Urinary bladder (tissue), 4 donors: ENCODE data around the gene SYNJ1. TPM values are rescaled to one million over a fixed set of nuclear protein-coding genes. Genes with fewer than 3 reads are reported as not detected.
"Not testable (repeated sequence)": the region's sequence is repeated elsewhere in the genome, so short reads cannot be mapped to it uniquely, and the experiment has no call there.

Experiments used
- DNase-seq: peaks from one replicate; pipeline ENCODE4 v3.0.0-alpha.2; 2015; ENCODE audit errors: extremely low spot score
- H3K27ac ChIP-seq: one replicate; pipeline ENCODE4 v1.5.1; 2013; ENCODE audit warnings: low read depth, mild to moderate bottlenecking, moderate library complexity
- H3K36me3 ChIP-seq: one replicate; pipeline ENCODE4 v1.6.1; 2013; ENCODE audit warnings: mild to moderate bottlenecking, moderate library complexity; ENCODE audit not compliant: insufficient read depth
- H3K4me1 ChIP-seq: one replicate; pipeline ENCODE4 v1.6.1; 2013; ENCODE audit warnings: mild to moderate bottlenecking, moderate library complexity; ENCODE audit not compliant: insufficient read depth
- H3K4me3 ChIP-seq: one replicate; pipeline ENCODE4 v1.5.1; 2013; ENCODE audit warnings: low read depth, low read length
- WGBS: extraction: QIAGEN DNeasy Blood & Tissue Kit; methylation state at CpG from one replicate; pipeline ENCODE4 v1.1.7; 2013; 5-methylcytosine and 5-hydroxymethylcytosine counted together
- polyA plus RNA-seq: library from polyadenylated mRNA; stranded (reverse); fragments of 200-250 nt; gene quantifications from one replicate; pipeline ENCODE4 v1.2.3, GENCODE V29; 2013
- total RNA-seq: library from RNA; depleted of rRNA; stranded (reverse); fragments of >200 nt; gene quantifications from one replicate; pipeline ENCODE4 v1.2.3, GENCODE V29; 2014
- donor health status: healthy with polysubstance abuse.
- donor health status: healthy.

SYNJ1 gene
- total and polyA plus RNA-seq, 2 donors: 7.3 to 11.1 TPM

DNA sequence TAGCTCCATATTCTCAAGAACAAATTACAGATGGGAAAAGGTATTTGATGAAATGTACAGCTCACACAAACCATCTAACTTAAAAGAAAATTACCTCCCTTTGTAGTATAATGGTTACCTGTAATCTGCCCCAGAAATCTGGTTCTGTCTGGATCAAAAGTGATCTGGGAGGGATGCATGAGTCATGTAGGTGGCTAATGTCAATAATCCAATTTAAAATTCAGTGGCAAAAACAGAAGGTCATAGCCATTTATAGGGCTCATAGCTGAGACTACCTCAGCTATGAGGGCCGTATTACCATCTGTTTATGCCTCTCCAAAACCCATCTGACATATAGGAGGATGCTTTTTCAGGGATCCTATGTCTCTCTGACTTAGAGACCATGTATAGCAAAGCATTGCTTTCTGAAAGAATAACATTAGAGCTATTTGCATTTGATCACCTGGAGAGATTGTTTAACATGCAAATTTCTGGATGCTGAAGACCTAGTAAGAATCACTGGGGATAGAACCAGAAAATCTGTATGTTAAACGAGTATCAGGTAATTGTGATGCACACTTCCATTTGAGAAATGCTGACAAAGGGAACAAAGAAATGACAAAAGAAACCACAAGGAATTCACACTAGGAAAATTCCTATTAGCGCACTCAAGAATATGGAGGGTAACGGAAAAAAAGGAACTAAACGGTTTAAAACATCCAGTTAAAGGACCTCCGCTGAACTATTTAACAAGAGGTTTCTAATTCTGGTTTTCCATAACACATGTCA is 26.2 kb upstream of the SYNJ1 start:
- H3K4me1 ChIP-seq: peaks cover 1% of the 10 kb centered on the region
- H3K27ac ChIP-seq: no peak overlapping the region
- no peak for DNase-seq
- 91% methylated on average over 6 of the region's 6 CpGs for WGBS
- H3K4me3 ChIP-seq: no peak overlapping the region
- no peaks in the 10 kb centered on the region for H3K36me3 ChIP-seq

DNA sequence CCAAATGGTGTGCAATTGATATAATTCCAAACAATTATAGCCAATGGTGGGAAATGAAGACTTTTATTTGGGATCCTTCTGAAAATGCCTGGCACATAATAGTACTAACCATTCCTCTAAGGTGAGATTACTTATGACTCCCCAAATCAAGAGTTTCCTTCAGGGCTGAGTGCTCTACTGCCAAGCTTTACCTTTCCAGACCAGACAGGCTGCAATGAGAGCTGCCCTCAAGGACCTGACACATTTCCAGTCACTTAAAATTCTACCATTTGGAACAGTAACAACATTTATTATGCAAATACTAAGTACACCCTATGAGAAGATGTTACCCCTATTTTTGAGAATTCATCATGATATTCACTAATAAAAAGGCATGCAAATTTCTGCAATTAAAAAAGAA is 22.6 kb upstream of the SYNJ1 start:
- no peak overlapping the region for H3K27ac ChIP-seq
- peaks cover 1% of the 10 kb centered on the region for H3K4me1 ChIP-seq
- no peak for DNase-seq
- no peak overlapping the region for H3K4me3 ChIP-seq
- H3K36me3 ChIP-seq: peaks cover 6% of the 10 kb centered on the region

DNA sequence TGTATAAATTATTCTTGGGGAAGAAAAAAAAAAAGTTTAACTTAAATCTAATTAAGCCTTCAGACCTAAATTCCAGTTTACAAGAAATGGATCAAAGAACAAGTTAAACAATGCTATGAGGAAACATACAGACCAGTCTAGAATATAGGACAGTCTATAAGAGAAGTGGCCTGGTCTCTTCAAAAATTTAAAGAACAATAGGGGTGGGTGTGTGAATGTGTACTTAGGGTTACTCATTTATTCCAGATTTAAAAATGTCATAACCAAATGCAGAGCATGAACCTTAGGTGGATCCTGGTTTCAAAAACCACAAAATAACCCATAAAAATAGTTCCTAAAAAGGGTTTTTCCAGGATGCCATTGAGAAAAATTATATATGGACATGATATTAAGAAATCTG is 21.8 kb upstream of the SYNJ1 start:
- no peak for DNase-seq
- Histone ChIP-seq H3K27ac (no peak overlapping the region), H3K4me1 (peaks cover 1% of the 10 kb centered on the region), H3K36me3 (peaks cover 9% of the 10 kb centered on the region), H3K4me3 (no peak overlapping the region)

DNA sequence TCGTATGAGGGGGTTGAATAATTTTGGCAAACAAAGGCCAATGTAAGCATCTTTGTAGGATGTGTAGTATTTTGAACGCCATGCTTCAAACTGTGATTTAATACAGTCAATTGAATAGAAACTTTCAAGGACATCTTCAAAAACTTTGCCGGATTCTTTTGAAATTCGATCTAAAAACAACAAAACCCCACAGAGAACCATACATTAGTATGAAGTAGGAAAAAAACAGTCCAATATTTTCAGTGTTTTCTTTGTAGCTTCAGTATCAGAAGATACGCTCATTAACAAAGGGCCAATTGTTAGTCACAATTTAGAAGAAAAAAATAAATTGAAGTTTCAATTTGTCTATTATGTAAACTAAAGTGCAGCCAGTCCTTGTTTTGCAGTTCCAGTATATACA is 20.7 kb upstream of the SYNJ1 start:
- Histone ChIP-seq H3K4me1 (peaks cover 1% of the 10 kb centered on the region), H3K27ac (no peak overlapping the region), H3K4me3 (no peak overlapping the region), H3K36me3 (peaks cover 12% of the 10 kb centered on the region)
- 90% methylated on average over 5 of the region's 5 CpGs for WGBS
- no peak for DNase-seq

DNA sequence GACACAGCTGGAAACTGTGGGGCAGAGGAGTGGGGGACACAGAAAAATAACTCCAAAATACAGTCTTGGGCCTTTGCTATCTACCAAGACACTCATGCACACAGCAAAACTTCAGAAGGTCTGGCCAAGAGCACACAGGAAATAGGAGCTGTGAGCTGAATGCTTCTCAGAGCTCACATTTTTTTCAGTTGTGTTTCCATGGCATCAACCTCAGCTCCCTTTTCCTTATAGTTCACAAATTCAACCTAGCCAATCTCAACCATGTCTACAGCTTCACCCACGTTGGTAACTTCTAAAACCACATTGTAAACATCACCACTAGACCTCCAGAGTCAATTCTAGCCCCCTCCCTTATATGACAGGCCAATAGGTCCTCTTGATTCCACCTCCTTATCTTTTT is 19.6 kb upstream of the SYNJ1 start:
- no peak for DNase-seq
- peaks cover 1% of the 10 kb centered on the region for H3K4me1 ChIP-seq
- H3K4me3 ChIP-seq: no peak overlapping the region
- peaks cover 12% of the 10 kb centered on the region for H3K36me3 ChIP-seq
- WGBS: 70% methylated on average over 1 of the region's 1 CpG
- no peak overlapping the region for H3K27ac ChIP-seq

DNA sequence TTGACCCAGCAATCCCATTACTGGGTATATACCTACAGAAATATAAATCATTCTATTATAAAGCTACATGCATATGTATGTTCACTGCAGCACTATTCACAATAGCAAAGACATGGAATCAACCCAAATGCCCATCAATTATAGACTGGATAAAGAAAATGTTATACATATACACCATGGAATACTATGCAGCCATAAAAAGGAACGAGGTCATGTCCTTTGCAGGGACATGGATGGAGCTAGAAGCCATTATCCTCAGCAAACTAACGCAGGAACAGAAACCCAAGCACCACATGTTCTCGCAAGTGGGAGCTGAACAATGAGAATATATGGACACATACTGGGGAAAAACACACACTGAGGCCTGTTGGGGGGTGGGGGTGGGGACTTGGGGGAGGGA is 18.9 kb upstream of the SYNJ1 start:
- DNase-seq, H3K4me3 ChIP-seq, H3K4me1 ChIP-seq, H3K27ac ChIP-seq: not testable (repeated sequence)
- WGBS: 98% methylated on average over 3 of the region's 3 CpGs
- peaks cover 15% of the 10 kb centered on the region for H3K36me3 ChIP-seq

DNA sequence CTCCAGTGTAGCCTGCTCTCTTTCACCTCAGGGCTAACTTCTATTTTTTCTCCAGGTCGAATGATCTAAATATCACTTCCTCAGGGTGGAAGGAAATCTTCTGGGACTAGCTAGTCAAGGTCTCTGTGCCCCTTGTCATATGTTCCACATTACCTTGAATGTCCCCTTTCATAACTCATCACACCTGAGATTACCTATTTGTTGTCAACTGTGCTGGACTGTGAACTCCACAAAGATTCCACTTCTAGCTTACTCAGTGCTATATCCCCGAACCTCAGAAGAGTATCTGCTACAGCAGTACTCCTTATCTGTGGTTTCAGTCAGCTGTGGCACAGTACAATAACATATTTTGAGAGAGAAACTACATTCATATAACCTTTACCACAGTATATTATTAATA is 14.6 kb upstream of the SYNJ1 start:
- Histone ChIP-seq H3K4me3 (no peak overlapping the region), H3K4me1 (no peaks in the 10 kb centered on the region), H3K27ac (no peak overlapping the region), H3K36me3 (peaks cover 12% of the 10 kb centered on the region)
- no peak for DNase-seq
- 86% methylated on average over 2 of the region's 2 CpGs for WGBS

DNA sequence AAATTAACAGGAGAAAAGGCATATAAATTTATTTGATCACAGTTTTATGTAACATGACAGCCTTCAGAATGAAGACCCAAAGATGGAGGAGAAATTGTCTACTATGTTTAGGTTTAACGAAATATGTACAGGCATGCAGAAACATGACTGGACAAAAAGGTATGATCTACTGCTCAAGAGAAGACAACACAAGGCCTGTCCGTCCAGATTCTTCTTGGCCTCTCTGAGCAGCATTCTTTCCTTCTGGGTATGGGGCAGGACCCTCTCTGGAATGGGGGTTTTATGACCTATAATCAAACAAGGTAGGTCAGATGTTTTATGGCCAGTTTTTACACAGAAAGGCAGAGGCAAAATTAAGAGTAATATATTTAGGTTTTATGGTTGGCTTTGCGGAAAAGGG is 13.5 kb upstream of the SYNJ1 start:
- H3K27ac ChIP-seq: no peak overlapping the region
- peaks cover 10% of the 10 kb centered on the region for H3K36me3 ChIP-seq
- no peak for DNase-seq
- H3K4me3 ChIP-seq: no peak overlapping the region
- no peaks in the 10 kb centered on the region for H3K4me1 ChIP-seq
- WGBS: 85% methylated on average over 3 of the region's 3 CpGs

DNA sequence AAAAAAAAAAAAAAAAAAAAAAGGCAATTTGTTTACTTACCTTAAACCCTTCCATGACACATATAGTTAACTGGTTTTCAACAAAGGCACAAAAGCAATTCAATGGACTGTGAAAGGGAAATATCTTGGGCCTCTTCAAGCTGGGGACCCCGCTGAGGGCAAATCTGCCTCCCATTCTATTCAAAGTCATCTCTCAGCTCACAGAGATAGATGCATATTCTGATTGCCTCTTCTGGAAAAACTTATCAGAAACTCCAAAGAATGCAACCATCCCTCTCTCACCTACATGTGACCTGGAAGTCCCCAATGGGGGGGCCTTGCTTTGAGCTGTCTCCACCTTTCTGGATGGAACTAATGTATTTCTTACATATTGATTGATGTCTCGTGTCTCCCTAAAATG is 12.1 kb upstream of the SYNJ1 start:
- Histone ChIP-seq H3K4me1 (no peaks in the 10 kb centered on the region), H3K4me3 (no peak overlapping the region), H3K36me3 (peaks cover 7% of the 10 kb centered on the region), H3K27ac (no peak overlapping the region)
- WGBS: 95% methylated on average over 2 of the region's 2 CpGs
- DNase-seq: no peak

DNA sequence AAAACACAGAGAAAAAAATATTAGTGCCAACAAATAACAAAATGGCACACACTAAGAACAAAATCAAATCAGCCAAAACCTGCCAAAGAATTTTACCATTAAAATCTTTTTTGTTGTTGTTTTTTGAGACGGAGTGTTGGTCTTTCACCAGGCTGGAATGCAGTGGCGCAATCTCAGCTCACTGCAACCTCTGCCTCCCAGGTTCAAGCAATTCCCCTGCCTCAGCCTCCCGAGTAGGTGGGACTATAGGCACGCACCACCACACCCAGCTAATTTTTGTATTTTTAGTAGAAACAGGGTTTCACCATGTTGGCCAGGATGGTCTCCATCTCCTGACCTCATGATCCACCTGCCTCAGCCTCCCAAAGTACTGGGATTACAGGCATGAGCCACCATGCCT is 8.3 kb upstream of the SYNJ1 start:
- not testable (repeated sequence) for H3K4me3 ChIP-seq, H3K4me1 ChIP-seq, DNase-seq, H3K36me3 ChIP-seq, H3K27ac ChIP-seq
- 87% methylated on average over 4 of the region's 4 CpGs for WGBS

DNA sequence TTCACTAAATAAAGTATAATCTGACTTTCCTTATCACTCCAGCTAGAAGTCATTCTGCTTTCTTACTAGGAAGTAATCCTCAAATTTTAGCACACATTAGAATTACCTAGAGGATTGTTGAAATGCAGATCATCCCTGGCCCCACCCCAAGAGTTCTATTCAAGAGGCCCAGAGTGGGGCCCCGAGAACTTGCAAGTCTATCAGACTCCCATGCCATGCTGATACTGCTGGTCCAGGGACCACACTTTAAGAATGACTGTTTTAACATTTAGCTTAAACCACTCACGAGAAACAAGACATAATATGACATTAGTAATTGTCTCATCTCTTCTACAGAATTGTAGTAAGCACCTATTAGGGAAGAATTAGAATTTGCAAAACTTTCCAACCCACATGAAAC is 7.7 kb upstream of the SYNJ1 start:
- Histone ChIP-seq H3K4me3 (no peak overlapping the region), H3K4me1 (no peaks in the 10 kb centered on the region), H3K36me3 (no peaks in the 10 kb centered on the region), H3K27ac (no peak overlapping the region)
- WGBS: 82% methylated on average over 2 of the region's 2 CpGs
- no peak for DNase-seq

DNA sequence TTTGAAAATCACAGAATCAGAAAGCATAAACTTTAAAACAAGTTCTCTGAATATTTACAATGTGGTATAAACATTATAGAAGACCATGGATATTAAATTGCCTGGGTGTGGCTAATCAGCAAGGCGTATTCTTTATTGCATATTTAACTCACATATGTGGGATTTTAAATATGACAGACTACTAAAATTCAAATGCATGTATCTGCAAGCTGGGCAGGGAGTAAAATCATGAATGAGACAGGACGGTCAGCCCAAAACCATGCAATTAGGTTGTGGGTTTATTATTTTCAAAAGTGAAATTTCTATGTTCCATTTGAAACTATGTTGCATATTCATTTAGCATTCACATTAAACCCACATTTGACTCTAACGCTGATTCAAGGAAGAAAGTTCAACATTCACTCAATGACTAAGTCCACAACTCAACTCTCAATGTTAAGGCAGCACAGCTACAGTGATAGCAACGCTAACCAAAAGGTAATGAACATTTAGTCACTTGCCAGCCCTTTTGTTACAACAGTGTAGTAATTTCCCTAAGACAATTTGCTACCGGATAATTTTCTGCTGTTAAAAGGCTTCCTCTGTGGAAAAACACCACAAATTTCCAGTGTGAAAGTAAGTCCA is 6.3 kb upstream of the SYNJ1 start:
- no peaks in the 10 kb centered on the region for H3K36me3 ChIP-seq
- DNase-seq: no peak
- no peak overlapping the region for H3K27ac ChIP-seq
- no peaks in the 10 kb centered on the region for H3K4me1 ChIP-seq
- no peak overlapping the region for H3K4me3 ChIP-seq
- WGBS: 91% methylated on average over 5 of the region's 5 CpGs

DNA sequence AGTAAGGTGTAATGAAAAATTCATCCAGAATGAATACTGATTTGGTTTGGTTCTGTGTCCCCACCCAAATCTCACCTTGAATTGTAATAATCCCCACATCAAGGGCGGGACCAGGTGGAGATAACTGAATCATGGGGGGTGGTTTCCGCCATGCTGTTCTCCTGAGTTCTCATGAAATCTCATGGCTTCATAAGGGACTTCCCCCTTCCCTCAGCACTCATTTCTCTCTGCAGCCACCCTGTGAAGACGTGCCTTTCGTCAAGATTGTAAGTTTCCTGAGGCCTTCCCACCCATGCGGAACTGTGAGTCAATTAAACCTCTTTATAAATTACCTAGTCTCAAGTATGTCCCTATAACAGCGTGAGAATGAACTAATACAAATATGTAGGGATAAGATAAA is 5.5 kb upstream of the SYNJ1 start:
- no peak for DNase-seq
- WGBS: 92% methylated on average over 6 of the region's 6 CpGs
- H3K4me1 ChIP-seq: peaks cover 2% of the 10 kb centered on the region
- H3K4me3 ChIP-seq: no peak overlapping the region
- H3K36me3 ChIP-seq: no peaks in the 10 kb centered on the region
- H3K27ac ChIP-seq: no peak overlapping the region

DNA sequence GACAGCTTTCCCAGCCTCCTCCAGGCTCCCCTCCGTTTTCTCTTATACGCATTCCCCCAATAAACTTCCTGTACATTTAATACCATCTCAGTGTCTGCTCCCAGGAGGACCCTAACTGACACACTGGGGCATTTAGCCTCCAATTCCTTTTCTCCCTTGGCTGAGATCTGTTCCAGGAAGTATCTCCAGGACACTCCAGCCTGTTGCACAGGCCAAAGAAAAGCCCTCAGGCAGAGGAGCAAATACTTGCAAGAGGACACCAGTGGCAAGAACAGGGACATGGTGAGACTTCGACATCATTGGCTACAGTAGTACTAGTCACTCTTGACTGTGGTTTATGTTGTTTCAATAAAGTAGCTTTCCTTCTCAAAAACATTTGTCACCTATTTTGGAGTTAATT is 4.7 kb upstream of the SYNJ1 start:
- DNase-seq: no peak
- WGBS: 83% methylated on average over 3 of the region's 3 CpGs
- H3K36me3 ChIP-seq: no peaks in the 10 kb centered on the region
- peaks cover 2% of the 10 kb centered on the region for H3K4me1 ChIP-seq
- H3K27ac ChIP-seq: no peak overlapping the region
- no peak overlapping the region for H3K4me3 ChIP-seq
